ENCODE data around the gene PTGIS.

Gene PTGIS

GRCh38 chr20:49526056-49526455, 41.9 kb downstream of the PTGIS start:
- ChIA-PET POLR2A (ENCODE audit: low non-redundant PET) (no interaction called here), CTCF (interaction anchor here (0.6 to 1.7 kb wide), 7 partner anchors 9 to 754 kb away, joined by 3 to 7 read pairs (median 3); no protein-coding TSS in a partner anchor)
- no peak overlapping the region for H3K27ac ChIP-seq
- TF ChIP-seq CTCF (conservative IDR thresholded peaks at IDR 0.05; ENCODE audit: low read depth), result no peak
- DNase-seq (ENCODE audit: low spot score), result no peak

- no peak for TF ChIP-seq CTCF (conservative IDR thresholded peaks at IDR 0.05; ENCODE audit: low read depth)
- no peak overlapping the region for H3K27ac ChIP-seq
- no peak for DNase-seq (ENCODE audit: low spot score)
- POLR2A ChIA-PET (ENCODE audit: low non-redundant PET), result no interaction called here
- CTCF ChIA-PET, result interaction anchor here (1.7 kb wide), 1 partner anchor 10 kb away, joined by 4 read pairs; no protein-coding TSS in a partner anchor
These were observed 44.1 kb downstream of the PTGIS start for GRCh38 chr20:49523767-49524360.

GRCh38 chr20:49521356-49521755, 46.6 kb downstream of the PTGIS start:
- DNase-seq (ENCODE audit: low spot score), result no peak
- POLR2A ChIA-PET (ENCODE audit: low non-redundant PET), result no interaction called here
- no peak for TF ChIP-seq CTCF (conservative IDR thresholded peaks at IDR 0.05; ENCODE audit: low read depth)
- no peak overlapping the region for H3K27ac ChIP-seq
- CTCF ChIA-PET, result interaction anchor here (0.6 to 2.3 kb wide), 4 partner anchors 12 to 188 kb away, joined by 3 to 10 read pairs (median 4); no protein-coding TSS in a partner anchor

GRCh38 chr20:49519777-49520359, 48.1 kb downstream of the PTGIS start:
- ChIA-PET POLR2A (ENCODE audit: low non-redundant PET) (no interaction called here), CTCF (interaction anchor here (2.3 kb wide), 1 partner anchor 22 kb away, joined by 10 read pairs; no protein-coding TSS in a partner anchor)
- no peak for TF ChIP-seq CTCF (conservative IDR thresholded peaks at IDR 0.05; ENCODE audit: low read depth)
- no peak overlapping the region for H3K27ac ChIP-seq
- DNase-seq (ENCODE audit: low spot score), result no peak

- TF ChIP-seq CTCF (conservative IDR thresholded peaks at IDR 0.05; ENCODE audit: low read depth), result no peak
- ChIA-PET CTCF (interaction anchor here (0.7 kb wide), 1 partner anchor 22 kb away, joined by 3 read pairs; no protein-coding TSS in a partner anchor), POLR2A (ENCODE audit: low non-redundant PET) (no interaction called here)
- no peak for DNase-seq (ENCODE audit: low spot score)
- no peak overlapping the region for H3K27ac ChIP-seq
These were observed 48.7 kb downstream of the PTGIS start for GRCh38 chr20:49519212-49519712.

- CTCF ChIA-PET, result interaction anchor here (0.7 to 1.9 kb wide), 2 partner anchors 10 to 23 kb away, joined by 3 to 6 read pairs; no protein-coding TSS in a partner anchor
- no peak for DNase-seq (ENCODE audit: low spot score)
- POLR2A ChIA-PET (ENCODE audit: low non-redundant PET), result no interaction called here
- H3K27ac ChIP-seq, result no peak overlapping the region
- TF ChIP-seq CTCF (conservative IDR thresholded peaks at IDR 0.05; ENCODE audit: low read depth), result no peak
These were observed 49.4 kb downstream of the PTGIS start for GRCh38 chr20:49518576-49518975.
